Thoracic aorta (tissue), 2 donors: ENCODE results near the gene SCGB1D1. TPM values are rescaled to one million over a fixed set of nuclear protein-coding genes. Genes with fewer than 3 reads are reported as not detected.

Experiments used
- ATAC-seq: fragments of 150-250 bp; one replicate; pipeline ENCODE4 v1.8.0; 2017; ENCODE audit warnings: low read depth; ENCODE audit not compliant: insufficient number of reproducible peaks, low FRiP score
- DNase-seq: peaks from one replicate; pipeline ENCODE4 v3.0.0-alpha.2; 2020; ENCODE audit warnings: low spot score
- H3K27ac ChIP-seq, 2 donors: fragments of 200-600 bp; sonication (generic); 1 replicate in 1 of 2; 2 replicates in 1 of 2; pipeline ENCODE4 v1.5.1; 2016; ENCODE audit warnings: mild to moderate bottlenecking in 2 of 2, moderate library complexity in 2 of 2
- H3K27me3 ChIP-seq: fragments of 200-600 bp; sonication (generic); replicated peaks from 2 replicates; pipeline ENCODE4 v1.6.0; 2016; ENCODE audit warnings: mild to moderate bottlenecking; ENCODE audit not compliant: insufficient read depth
- H3K36me3 ChIP-seq: fragments of 200-600 bp; sonication (generic); one replicate; pipeline ENCODE4 v1.5.1; 2016
- H3K4me1 ChIP-seq, 2 donors: fragments of 200-600 bp; sonication (generic); 1 replicate in 1 of 2; 2 replicates in 1 of 2; pipeline versions ENCODE4 v1.5.1 to v1.6.0; 2016; ENCODE audit warnings: low read depth in 2 of 2, mild to moderate bottlenecking in 1 of 2; ENCODE audit not compliant: control insufficient read depth in 1 of 2
- H3K4me3 ChIP-seq: fragments of 200-600 bp; sonication (generic); 2 replicates; pipeline ENCODE4 v1.5.1; 2016; ENCODE audit warnings: mild to moderate bottlenecking
- H3K9me3 ChIP-seq: fragments of 200-600 bp; sonication (generic); 2 replicates; pipeline ENCODE4 v1.5.1; 2016
- total RNA-seq, 2 donors: library from RNA; depleted of rRNA; stranded (reverse); fragments of >200 nt; gene quantifications; one replicate each; pipeline versions ENCODE4 v1.1.0 to v1.2.3, GENCODE V29; 2016
- TF ChIP-seq, protein P1 (sequence below): fragments of 200-600 bp; sonication (generic); IDR thresholded peaks from one replicate; pipeline ENCODE4 v1.5.1; 2019; ENCODE audit warnings: antibody characterized with exemption

SCGB1D1 gene
- total RNA-seq, 2 donors from 2014 or later, result not detected

DNA sequence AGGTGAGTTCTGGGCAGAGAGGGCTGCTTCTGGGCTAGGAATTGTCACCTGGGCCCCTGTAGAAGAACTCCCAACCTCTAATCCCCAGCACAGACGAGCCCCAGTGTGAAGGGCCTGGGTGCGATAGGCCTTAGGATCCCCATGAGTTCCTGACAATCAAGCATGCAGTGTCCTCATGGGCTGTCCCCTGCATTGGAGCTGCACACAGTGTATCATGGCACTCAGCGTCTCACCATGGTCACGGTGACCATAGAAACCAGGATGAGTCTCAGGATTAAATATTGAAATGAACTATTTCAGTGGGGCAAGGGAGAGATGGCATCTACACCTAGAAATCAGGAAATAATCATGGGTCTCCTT is 18.7 kb downstream of the SCGB1D1 start:
- no peaks in the 10 kb centered on the region for H3K27me3 ChIP-seq
- no peak for DNase-seq
- H3K9me3 ChIP-seq, result no peaks in the 10 kb centered on the region
- H3K27ac ChIP-seq, result no peak overlapping the region
- H3K4me3 ChIP-seq, result no peak overlapping the region
- TF ChIP-seq, protein P1, sequence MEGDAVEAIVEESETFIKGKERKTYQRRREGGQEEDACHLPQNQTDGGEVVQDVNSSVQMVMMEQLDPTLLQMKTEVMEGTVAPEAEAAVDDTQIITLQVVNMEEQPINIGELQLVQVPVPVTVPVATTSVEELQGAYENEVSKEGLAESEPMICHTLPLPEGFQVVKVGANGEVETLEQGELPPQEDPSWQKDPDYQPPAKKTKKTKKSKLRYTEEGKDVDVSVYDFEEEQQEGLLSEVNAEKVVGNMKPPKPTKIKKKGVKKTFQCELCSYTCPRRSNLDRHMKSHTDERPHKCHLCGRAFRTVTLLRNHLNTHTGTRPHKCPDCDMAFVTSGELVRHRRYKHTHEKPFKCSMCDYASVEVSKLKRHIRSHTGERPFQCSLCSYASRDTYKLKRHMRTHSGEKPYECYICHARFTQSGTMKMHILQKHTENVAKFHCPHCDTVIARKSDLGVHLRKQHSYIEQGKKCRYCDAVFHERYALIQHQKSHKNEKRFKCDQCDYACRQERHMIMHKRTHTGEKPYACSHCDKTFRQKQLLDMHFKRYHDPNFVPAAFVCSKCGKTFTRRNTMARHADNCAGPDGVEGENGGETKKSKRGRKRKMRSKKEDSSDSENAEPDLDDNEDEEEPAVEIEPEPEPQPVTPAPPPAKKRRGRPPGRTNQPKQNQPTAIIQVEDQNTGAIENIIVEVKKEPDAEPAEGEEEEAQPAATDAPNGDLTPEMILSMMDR, result no peak
- no peaks in the 10 kb centered on the region for H3K36me3 ChIP-seq
- no peaks in the 10 kb centered on the region for H3K4me1 ChIP-seq
- ATAC-seq, result no peak

DNA sequence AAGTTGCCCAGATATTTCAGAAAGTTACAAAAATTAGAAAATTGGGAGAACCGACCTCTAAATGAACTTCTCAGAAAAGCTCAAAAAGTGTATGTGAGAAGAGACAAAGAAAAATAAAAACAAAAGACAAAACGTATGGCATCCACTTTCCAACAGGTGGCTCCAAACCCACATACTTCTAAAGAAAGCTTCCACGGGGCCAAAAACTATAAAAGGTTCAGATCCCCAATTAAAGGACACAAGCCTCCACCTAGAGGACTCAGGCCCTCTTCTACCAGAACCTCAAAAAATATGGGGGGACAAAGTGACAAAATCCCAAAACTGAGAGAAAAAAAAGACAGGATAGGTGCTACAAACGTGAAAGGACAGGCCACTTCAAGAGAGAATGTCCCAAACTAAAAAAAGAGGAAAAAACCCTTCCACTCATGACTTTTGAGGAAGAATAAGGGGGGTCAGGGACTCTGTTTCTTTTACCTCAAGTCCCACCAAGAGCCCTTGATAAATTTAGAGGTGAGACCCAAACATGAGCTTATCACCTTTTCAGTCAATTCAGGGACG is 27.3 kb downstream of the SCGB1D1 start:
- TF ChIP-seq, protein P1, result no peak

DNA sequence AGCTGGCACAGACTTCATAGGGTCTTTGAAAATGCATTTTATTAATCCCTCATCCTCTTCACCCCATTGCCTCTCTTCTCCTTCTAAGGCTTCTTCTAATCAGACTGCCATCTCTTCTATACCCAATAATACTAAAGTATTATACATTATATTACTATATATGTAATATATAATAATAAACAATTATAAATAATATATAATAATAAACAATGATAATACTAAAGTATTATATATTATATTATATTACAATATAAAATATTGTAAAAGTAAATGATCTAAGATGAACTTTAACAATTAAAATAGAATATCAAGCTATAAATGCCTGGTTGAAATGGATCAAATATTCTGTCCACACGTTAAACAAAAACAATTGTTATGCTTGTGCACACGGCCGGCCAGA is 31.5 kb downstream of the SCGB1D1 start:
- ATAC-seq (no peak), DNase-seq (no peak)
- H3K27me3 ChIP-seq, result no peaks in the 10 kb centered on the region
- no peaks in the 10 kb centered on the region for H3K4me1 ChIP-seq
- H3K36me3 ChIP-seq, result no peaks in the 10 kb centered on the region
- no peak overlapping the region for H3K27ac ChIP-seq
- TF ChIP-seq, protein P1, result no peak
- no peak overlapping the region for H3K4me3 ChIP-seq
- peaks cover 31% of the 10 kb centered on the region for H3K9me3 ChIP-seq

More for the DNA sequence above, 27.3 kb downstream of the SCGB1D1 start:
- Histone ChIP-seq H3K4me3 (no peak overlapping the region), H3K9me3 (peaks cover 3% of the 10 kb centered on the region), H3K36me3 (no peaks in the 10 kb centered on the region), H3K27me3 (no peaks in the 10 kb centered on the region), H3K4me1 (no peaks in the 10 kb centered on the region), H3K27ac (no peak overlapping the region)
- DNase-seq, result no peak
- no peak for ATAC-seq

DNA sequence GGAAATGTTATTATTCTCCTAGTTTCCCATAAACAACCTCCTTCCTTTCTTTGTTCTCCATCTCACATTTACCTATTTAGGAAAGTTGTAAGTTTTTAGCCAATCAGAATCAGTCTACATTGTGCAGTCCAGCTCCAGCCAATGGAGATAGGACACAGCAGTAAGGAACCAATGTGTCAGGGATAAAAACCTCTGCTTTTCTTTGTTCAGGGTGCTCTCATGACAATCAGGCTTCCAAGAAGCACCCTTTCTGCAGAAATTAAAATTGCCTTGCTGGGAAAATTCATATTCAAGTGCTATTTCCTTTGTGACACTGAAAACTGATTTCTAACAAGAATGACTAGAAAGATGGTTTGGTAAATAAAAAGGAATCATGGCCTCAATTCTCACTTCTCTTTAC is 33.1 kb downstream of the SCGB1D1 start:
- Histone ChIP-seq H3K4me3 (no peak overlapping the region), H3K27me3 (no peaks in the 10 kb centered on the region), H3K36me3 (no peaks in the 10 kb centered on the region), H3K9me3 (peaks cover 31% of the 10 kb centered on the region), H3K27ac (no peak overlapping the region), H3K4me1 (no peaks in the 10 kb centered on the region)
- no peak for ATAC-seq
- TF ChIP-seq, protein P1, result no peak
- DNase-seq, result no peak

DNA sequence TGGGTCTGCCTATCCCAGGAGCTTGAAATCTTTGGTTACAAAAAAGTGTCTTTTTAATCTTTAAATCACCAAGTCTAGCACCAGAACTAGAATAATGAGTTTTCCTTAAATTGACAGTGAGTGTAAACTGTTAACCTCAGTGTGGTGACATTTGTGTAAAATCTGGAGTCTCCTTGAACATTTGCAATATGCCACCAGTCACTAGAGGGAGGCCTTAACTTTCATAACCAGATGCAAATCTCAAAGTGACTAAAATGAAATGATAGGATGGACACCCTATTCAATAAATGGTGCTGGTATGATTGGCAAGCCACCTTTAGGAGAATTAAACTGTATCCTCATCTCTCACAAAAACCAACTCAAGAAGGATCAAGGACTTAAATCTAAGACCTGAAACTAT is 43.7 kb downstream of the SCGB1D1 start:
- no peaks in the 10 kb centered on the region for H3K9me3 ChIP-seq
- no peaks in the 10 kb centered on the region for H3K27me3 ChIP-seq
- H3K27ac ChIP-seq, result no peak overlapping the region
- ATAC-seq (no peak), DNase-seq (no peak)
- H3K4me1 ChIP-seq, result no peaks in the 10 kb centered on the region
- H3K4me3 ChIP-seq, result no peak overlapping the region
- no peaks in the 10 kb centered on the region for H3K36me3 ChIP-seq
- TF ChIP-seq, protein P1, result no peak
